Glomerular endothelial cell (primary cell): Measurements from ENCODE around the gene GABRR3. TPM values are rescaled to one million over a fixed set of nuclear protein-coding genes. Genes with fewer than 3 reads are reported as not detected.

ENCODE experiments used
- total RNA-seq: library from RNA; depleted of rRNA; stranded (reverse); fragments of >200 nt; gene quantifications from 2 replicates; pipeline ENCODE4 v1.2.3, GENCODE V29; 2015

GABRR3 gene
- total RNA-seq, 1 donor from 2014 or later, result not detected

Other genes starting within 250 kb of the GABRR3 start
- gene CRYBG3, start 213.3 kb downstream of the GABRR3 start, total RNA-seq, result 14.8 and 22.3 TPM in 2 replicates
- gene RIOX2, start 62.9 kb downstream of the GABRR3 start, total RNA-seq, result 18.3 and 27.1 TPM in 2 replicates
- not detected in 2 replicates for gene OR5AC2, start 51.9 kb upstream of the GABRR3 start, total RNA-seq
- not detected in 2 replicates for gene OR5H1, start 95.4 kb upstream of the GABRR3 start, total RNA-seq
- gene OR5H14, start 112.2 kb upstream of the GABRR3 start, total RNA-seq, result not detected in 2 replicates
- not detected in 2 replicates for gene OR5H15, start 131.4 kb upstream of the GABRR3 start, total RNA-seq
- not detected in 2 replicates for gene OR5H6, start 228.9 kb upstream of the GABRR3 start, total RNA-seq
- gene OR5H2, start 247.2 kb upstream of the GABRR3 start, total RNA-seq, result not detected in 2 replicates